Stimulated activated CD4-positive, alpha-beta T cell treated with anti-CD3 and anti-CD28 coated beads, Interleukin-12 subunit alpha, Interleukin-12 subunit beta, amount 100 ng/mL, for 4 hours (primary cell): ENCODE data around the gene JOSD2.
"Not testable (repeated sequence)": the region's sequence is repeated elsewhere in the genome, so short reads cannot be mapped to it uniquely, and the experiment has no call there.

ENCODE experiments used
- DNase-seq: peaks from one replicate; pipeline ENCODE4 v3.0.0-alpha.2; 2020

JOSD2 gene

GRCh38 chr19:50546527-50547221 lies 35.7 kb upstream of the JOSD2 start:
- no peak for DNase-seq

- DNase-seq = no peak
Observed at GRCh38 chr19:50542943-50543342, 32.0 kb upstream of the JOSD2 start.

- peak; percentile 65 for DNase-seq
Observed at GRCh38 chr19:50537769-50538230, 26.8 kb upstream of the JOSD2 start.

- no peak for DNase-seq
Observed at GRCh38 chr19:50537306-50537685, 26.3 kb upstream of the JOSD2 start.

GRCh38 chr19:50536662-50537305 lies 25.8 kb upstream of the JOSD2 start:
- no peak for DNase-seq

- no peak for DNase-seq
Observed at GRCh38 chr19:50535672-50536187, 24.7 kb upstream of the JOSD2 start.

GRCh38 chr19:50534478-50534877 lies 23.5 kb upstream of the JOSD2 start:
- DNase-seq = no peak

GRCh38 chr19:50532952-50533351 lies 22.0 kb upstream of the JOSD2 start:
- no peak for DNase-seq

GRCh38 chr19:50531171-50531612 lies 20.2 kb upstream of the JOSD2 start:
- no peak for DNase-seq

- DNase-seq = not testable (repeated sequence)
Observed at GRCh38 chr19:50528052-50528451, 17.1 kb upstream of the JOSD2 start.

GRCh38 chr19:50522881-50523280 lies 11.9 kb upstream of the JOSD2 start:
- no peak for DNase-seq

- no peak for DNase-seq
Observed at GRCh38 chr19:50520822-50521465, 10.0 kb upstream of the JOSD2 start.

GRCh38 chr19:50519006-50519575 lies 8.1 kb upstream of the JOSD2 start:
- no peak for DNase-seq

- no peak for DNase-seq
Observed at GRCh38 chr19:50518091-50519005, 7.4 kb upstream of the JOSD2 start.

- no peak for DNase-seq
Observed at GRCh38 chr19:50517704-50518075, 6.7 kb upstream of the JOSD2 start.

- no peak for DNase-seq
Observed at GRCh38 chr19:50516964-50517703, 6.1 kb upstream of the JOSD2 start.

GRCh38 chr19:50516456-50516855 lies 5.5 kb upstream of the JOSD2 start:
- no peak for DNase-seq

GRCh38 chr19:50515168-50515561 lies 4.2 kb upstream of the JOSD2 start:
- no peak for DNase-seq

- no peak for DNase-seq
Observed at GRCh38 chr19:50514346-50515167, 3.6 kb upstream of the JOSD2 start.

GRCh38 chr19:50513746-50514345 lies 2.9 kb upstream of the JOSD2 start, which contains the start of gene ASPDH:
Gene ASPDH, minus strand, starts transcription at chr19:50513913. Its CDS starts 90 bp downstream, at chr19:50513823.
- no peak for DNase-seq
